ENCODE measurements around the gene ZNF777. TPM values are rescaled to one million over a fixed set of nuclear protein-coding genes. Genes with fewer than 3 reads are reported as not detected.

Gene ZNF777
- total and polyA plus RNA-seq, 2 experiments from 2014 or later, result 2.1 to 9.7 TPM

GRCh38 chr7:149489391-149490024, 28.6 kb upstream of the ZNF777 start:
- TF ChIP-seq EZH2phosphoT487 (IDR thresholded peaks at IDR 0.05; ENCODE audit: insufficient read depth, low read depth) (no peak), EZH2 (IDR thresholded peaks at IDR 0.05; ENCODE audit: insufficient read depth, poor library complexity, severe bottlenecking) (no peak)
- H3K27ac ChIP-seq, result no peak overlapping the region
- no peaks in the 10 kb centered on the region for H3F3A ChIP-seq (ENCODE audit: insufficient read depth)
- no peaks in the 10 kb centered on the region for H3K9me3 ChIP-seq (ENCODE audit: low read depth)
- no peaks in the 10 kb centered on the region for H3K4me1 ChIP-seq (ENCODE audit: insufficient read depth)
- H3K4me3 ChIP-seq, result no peak overlapping the region
- no peaks in the 10 kb centered on the region for H3K27me3 ChIP-seq (replicated peaks; ENCODE audit: insufficient read depth)
- H2AFZ ChIP-seq, result no peak overlapping the region
- in situ Hi-C loops (cut with MboI), result no loop called here
- no peak for DNase-seq
- 88 to 93% methylated on average over 15 of the region's 15 CpGs for WGBS, 2 experiments (ENCODE audit: low coverage in 1 of 2, low lambda C conversion rate in 2 of 2, missing lambda C conversion rate in 2 of 2)
- no peak overlapping the region for H3K9ac ChIP-seq
- H3K4me2 ChIP-seq (ENCODE audit: unreplicated experiment), result no peak overlapping the region
- no peaks in the 10 kb centered on the region for H3K9me2 ChIP-seq (ENCODE audit: insufficient read depth)
- H3K36me3 ChIP-seq (ENCODE audit: low read depth), result peaks cover 44% of the 10 kb centered on the region; the same call in 1 of the 2 replicates
- H4K20me1 ChIP-seq (ENCODE audit: insufficient read depth), result no peaks in the 10 kb centered on the region
- H3K79me2 ChIP-seq (ENCODE audit: insufficient read depth), result peaks cover 67% of the 10 kb centered on the region

- TF ChIP-seq EZH2 (IDR thresholded peaks at IDR 0.05; ENCODE audit: insufficient read depth, poor library complexity, severe bottlenecking) (no peak), EZH2phosphoT487 (IDR thresholded peaks at IDR 0.05; ENCODE audit: insufficient read depth, low read depth) (no peak)
- in situ Hi-C loops (cut with MboI), result no loop called here
- Histone ChIP-seq H3K4me3 (no peak overlapping the region), H3K27ac (no peak overlapping the region), H3K4me1 (ENCODE audit: insufficient read depth) (no peaks in the 10 kb centered on the region), H4K20me1 (ENCODE audit: insufficient read depth) (no peaks in the 10 kb centered on the region), H3F3A (ENCODE audit: insufficient read depth) (no peaks in the 10 kb centered on the region), H3K9me3 (ENCODE audit: low read depth) (no peaks in the 10 kb centered on the region), H3K36me3 (ENCODE audit: low read depth) (peaks cover 35% of the 10 kb centered on the region), H3K79me2 (ENCODE audit: insufficient read depth) (peaks cover 57% of the 10 kb centered on the region), H2AFZ (no peak overlapping the region), H3K4me2 (ENCODE audit: unreplicated experiment) (no peak overlapping the region), H3K9ac (no peak overlapping the region), H3K9me2 (ENCODE audit: insufficient read depth) (no peaks in the 10 kb centered on the region), H3K27me3 (replicated peaks; ENCODE audit: insufficient read depth) (no peaks in the 10 kb centered on the region)
- no peak for DNase-seq
- WGBS, 2 experiments (ENCODE audit: low coverage in 1 of 2, low lambda C conversion rate in 2 of 2, missing lambda C conversion rate in 2 of 2), result 96 to 98% methylated on average over 1 of the region's 1 CpG
These were observed 18.7 kb upstream of the ZNF777 start for GRCh38 chr7:149479568-149479967.

- H3F3A ChIP-seq (ENCODE audit: insufficient read depth), result no peaks in the 10 kb centered on the region
- DNase-seq, result no peak
- H3K4me3 ChIP-seq, result no peak overlapping the region
- H3K36me3 ChIP-seq (ENCODE audit: low read depth), result peaks cover 35% of the 10 kb centered on the region
- H4K20me1 ChIP-seq (ENCODE audit: insufficient read depth), result no peaks in the 10 kb centered on the region
- no peak overlapping the region for H3K27ac ChIP-seq
- no peak overlapping the region for H3K4me2 ChIP-seq (ENCODE audit: unreplicated experiment)
- in situ Hi-C loops (cut with MboI), result no loop called here
- no peaks in the 10 kb centered on the region for H3K9me3 ChIP-seq (ENCODE audit: low read depth)
- no peaks in the 10 kb centered on the region for H3K27me3 ChIP-seq (replicated peaks; ENCODE audit: insufficient read depth)
- WGBS, 2 experiments (ENCODE audit: low coverage in 1 of 2, low lambda C conversion rate in 2 of 2, missing lambda C conversion rate in 2 of 2), result 95 to 100% methylated on average over 1 of the region's 1 CpG
- no peak overlapping the region for H3K9ac ChIP-seq
- TF ChIP-seq EZH2phosphoT487 (IDR thresholded peaks at IDR 0.05; ENCODE audit: insufficient read depth, low read depth) (no peak), EZH2 (IDR thresholded peaks at IDR 0.05; ENCODE audit: insufficient read depth, poor library complexity, severe bottlenecking) (no peak)
- H2AFZ ChIP-seq, result no peak overlapping the region
- no peaks in the 10 kb centered on the region for H3K4me1 ChIP-seq (ENCODE audit: insufficient read depth)
- peaks cover 49% of the 10 kb centered on the region for H3K79me2 ChIP-seq (ENCODE audit: insufficient read depth)
- no peaks in the 10 kb centered on the region for H3K9me2 ChIP-seq (ENCODE audit: insufficient read depth)
These were observed 17.9 kb upstream of the ZNF777 start for GRCh38 chr7:149478754-149479153.

- H3K79me2 ChIP-seq (ENCODE audit: insufficient read depth), result peaks cover 40% of the 10 kb centered on the region
- no peak overlapping the region for H3K9ac ChIP-seq
- H3K9me3 ChIP-seq (ENCODE audit: low read depth), result no peaks in the 10 kb centered on the region
- 92 to 94% methylated on average over 12 to 18 of the region's 18 CpGs for WGBS, 2 experiments (ENCODE audit: low coverage in 1 of 2, low lambda C conversion rate in 2 of 2, missing lambda C conversion rate in 2 of 2)
- H3K9me2 ChIP-seq (ENCODE audit: insufficient read depth), result no peaks in the 10 kb centered on the region
- no peak overlapping the region for H2AFZ ChIP-seq
- no peaks in the 10 kb centered on the region for H3K27me3 ChIP-seq (replicated peaks; ENCODE audit: insufficient read depth)
- TF ChIP-seq EZH2 (IDR thresholded peaks at IDR 0.05; ENCODE audit: insufficient read depth, poor library complexity, severe bottlenecking), result no peak
- no peak for TF ChIP-seq EZH2phosphoT487 (IDR thresholded peaks at IDR 0.05; ENCODE audit: insufficient read depth, low read depth)
- no peak overlapping the region for H3K27ac ChIP-seq
- no peak overlapping the region for H3K4me2 ChIP-seq (ENCODE audit: unreplicated experiment)
- no peaks in the 10 kb centered on the region for H4K20me1 ChIP-seq (ENCODE audit: insufficient read depth)
- H3K4me3 ChIP-seq, result no peak overlapping the region
- no peaks in the 10 kb centered on the region for H3K4me1 ChIP-seq (ENCODE audit: insufficient read depth)
- peaks cover 33% of the 10 kb centered on the region for H3K36me3 ChIP-seq (ENCODE audit: low read depth)
- no peaks in the 10 kb centered on the region for H3F3A ChIP-seq (ENCODE audit: insufficient read depth)
- DNase-seq, result no peak
- in situ Hi-C loops (cut with MboI), result no loop called here
These were observed 16.9 kb upstream of the ZNF777 start for GRCh38 chr7:149477494-149478443.

Measured in GM23248 (cell line).